ENCODE measurements around the gene UPF3A. TPM values are rescaled to one million over a fixed set of nuclear protein-coding genes. Genes with fewer than 3 reads are reported as not detected.

The UPF3A gene
- total and polyA plus RNA-seq, 10 of the 15 experiments (the other 5 are each of a cell fraction or from before 2014, with no cell fraction given): 18.6 to 61.5 (median 43.3) TPM

DNA sequence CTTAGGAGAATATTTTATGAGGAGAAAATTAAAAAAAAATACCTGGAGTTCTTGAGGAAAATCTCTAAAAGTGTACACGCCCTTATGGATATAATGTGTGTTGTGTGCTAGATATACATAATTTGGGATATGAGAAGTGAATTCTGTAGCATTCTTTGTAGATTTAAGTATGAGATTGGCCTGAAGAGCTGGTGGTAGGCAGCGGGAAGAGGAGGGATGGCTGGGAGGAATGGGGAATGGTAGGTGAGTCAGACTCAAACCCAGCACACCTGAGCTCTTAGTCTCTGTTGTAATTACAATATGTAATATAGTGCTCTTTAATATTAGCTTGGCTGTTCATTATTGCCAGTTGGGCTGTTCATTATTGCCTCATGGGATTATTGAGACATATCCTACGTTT lies 39.9 kb downstream of the UPF3A start:
- no peak for FAIRE-seq
- TF ChIP-seq SIN3A (IDR thresholded peaks at IDR 0.05; ENCODE audit: low read depth, low read length) (no peak), RB1 (IDR thresholded peaks at IDR 0.05; ENCODE audit: borderline replicate concordance) (no peak), CEBPZ (IDR thresholded peaks at IDR 0.05; ENCODE audit: low read depth, low read length) (no peak), KLF5 (IDR thresholded peaks at IDR 0.05; ENCODE audit: partially characterized antibody) (no peak), LARP7 (IDR thresholded peaks at IDR 0.05) (no peak), ZNF24 (IDR thresholded peaks at IDR 0.05) (no peak), ATF7 (IDR thresholded peaks at IDR 0.05; ENCODE audit: low read depth) (no peak), FOXK2 (IDR thresholded peaks at IDR 0.05) (no peak), TARDBP (IDR thresholded peaks at IDR 0.05; ENCODE audit: borderline replicate concordance) (no peak), PML (IDR thresholded peaks at IDR 0.05; ENCODE audit: low read length) (no peak), TAF1 (IDR thresholded peaks at IDR 0.05; ENCODE audit: borderline replicate concordance, low read depth, low read length) (no peak), NFYB (IDR thresholded peaks at IDR 0.05; ENCODE audit: insufficient read depth, low read depth, low read length) (no peak), CEBPB (IDR thresholded peaks at IDR 0.05; ENCODE audit: borderline replicate concordance in 1 of 2, low read depth in 2 of 2, low read length in 2 of 2) (no peak)
- TF ChIP-seq, protein P1, sequence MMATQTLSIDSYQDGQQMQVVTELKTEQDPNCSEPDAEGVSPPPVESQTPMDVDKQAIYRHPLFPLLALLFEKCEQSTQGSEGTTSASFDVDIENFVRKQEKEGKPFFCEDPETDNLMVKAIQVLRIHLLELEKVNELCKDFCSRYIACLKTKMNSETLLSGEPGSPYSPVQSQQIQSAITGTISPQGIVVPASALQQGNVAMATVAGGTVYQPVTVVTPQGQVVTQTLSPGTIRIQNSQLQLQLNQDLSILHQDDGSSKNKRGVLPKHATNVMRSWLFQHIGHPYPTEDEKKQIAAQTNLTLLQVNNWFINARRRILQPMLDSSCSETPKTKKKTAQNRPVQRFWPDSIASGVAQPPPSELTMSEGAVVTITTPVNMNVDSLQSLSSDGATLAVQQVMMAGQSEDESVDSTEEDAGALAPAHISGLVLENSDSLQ (IDR thresholded peaks at IDR 0.05): no peak
- H4K20me1 ChIP-seq (ENCODE audit: control insufficient read depth, insufficient read depth): peaks cover 2% of the 10 kb centered on the region; the same call in 1 of the 2 replicates
- H3K27ac ChIP-seq (ENCODE audit: control insufficient read depth, insufficient read depth): no peak overlapping the region
- H2AFZ ChIP-seq (ENCODE audit: control insufficient read depth, low read depth, low read length): no peak overlapping the region
- 98% methylated on average over 3 of the region's 3 CpGs for WGBS (ENCODE audit: insufficient coverage, insufficient replicate concordance, low lambda C conversion rate, missing lambda C conversion rate)
- no peaks in the 10 kb centered on the region for H3K27me3 ChIP-seq (replicated peaks in 1 of 2; ENCODE audit: control insufficient read depth in 2 of 2, insufficient read depth in 2 of 2, low read length in 1 of 2)
- no peak overlapping the region for H3K4me2 ChIP-seq (ENCODE audit: control insufficient read depth, insufficient read depth)
- H3K9ac ChIP-seq (ENCODE audit: control insufficient read depth, insufficient read depth, low read length): no peak overlapping the region
- ChIA-PET RAD21 (ENCODE audit: unreplicated experiment) (no interaction called here), CTCF (no interaction called here), SMC1A (ENCODE audit: uncharacterized antibody, unreplicated experiment) (interaction anchor here (0.6 to 0.8 kb wide), 2 partner anchors 12 to 41 kb away, joined by 3 read pairs; no protein-coding TSS in a partner anchor), POLR2A (interaction anchor here (1.1 kb wide), 1 partner anchor 11 kb away, joined by 3 read pairs; no protein-coding TSS in a partner anchor)
- in situ Hi-C loops (cut with MboI): no loop called here
- peaks cover 15 to 30% of the 10 kb centered on the region in 2 experiments for H3K36me3 ChIP-seq (ENCODE audit: control insufficient read depth in 2 of 2, insufficient read depth in 2 of 2, low read length in 1 of 2)
- intact Hi-C loops (cut with micrococcal nuclease; ENCODE audit: unreplicated experiment): no loop called here
- no peaks in the 10 kb centered on the region for H3K9me3 ChIP-seq (replicated peaks; ENCODE audit: control insufficient read depth, insufficient read depth, low read length)
- peaks cover 52% of the 10 kb centered on the region for H3K79me2 ChIP-seq (ENCODE audit: control insufficient read depth, insufficient read depth, low read length)
- no peaks in the 10 kb centered on the region for H3K4me1 ChIP-seq (ENCODE audit: control insufficient read depth, insufficient read depth, low read length)
- no peak for ATAC-seq
- no peak overlapping the region for H3K4me3 ChIP-seq
- DNase-seq (ENCODE audit: low read depth, low spot score): no peak
- BruUV-seq (replicated peaks): no TSS peak

All from GM12878 (cell line).